ENCODE measurements around the gene PAX6. TPM values are rescaled to one million over a fixed set of nuclear protein-coding genes. Genes with fewer than 3 reads are reported as not detected.

Gene PAX6
- total RNA-seq, 2 donors from 2014 or later: 1.1 to 1.6 TPM

DNA sequence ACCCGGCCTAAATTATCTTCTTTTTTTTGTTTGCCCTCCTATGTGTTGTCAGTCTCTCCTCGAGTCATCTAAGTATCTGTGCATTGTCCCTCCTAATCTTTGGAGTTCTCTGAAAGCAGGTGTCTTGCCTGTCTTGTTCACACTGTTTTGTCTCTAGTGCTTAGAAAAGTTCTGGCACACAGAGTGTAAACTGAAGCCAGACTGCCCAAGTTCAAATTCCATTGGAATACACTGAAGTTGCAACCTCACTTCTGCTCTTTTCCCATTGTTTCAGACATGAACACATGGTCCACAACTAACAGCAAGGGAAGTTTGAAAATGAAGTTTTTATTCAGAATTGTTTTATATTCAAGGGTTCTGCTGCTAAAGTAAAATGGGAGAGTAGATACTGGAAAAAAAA is 38.7 kb downstream of the PAX6 start:
- Histone ChIP-seq H3K9ac (ENCODE audit: low read depth in 2 of 2, low read length in 2 of 2) (no peak overlapping the region), H3K36me3 (no peaks in the 10 kb centered on the region), H3K9me3 (no peaks in the 10 kb centered on the region), H3K27ac (no peak overlapping the region), H3K4me3 (no peak overlapping the region), H3K4me1 (no peaks in the 10 kb centered on the region), H3K27me3 (no peaks in the 10 kb centered on the region)
- intact Hi-C loops (cut with DNase I): no loop called here
- no peak for DNase-seq
- TF ChIP-seq, protein P1, sequence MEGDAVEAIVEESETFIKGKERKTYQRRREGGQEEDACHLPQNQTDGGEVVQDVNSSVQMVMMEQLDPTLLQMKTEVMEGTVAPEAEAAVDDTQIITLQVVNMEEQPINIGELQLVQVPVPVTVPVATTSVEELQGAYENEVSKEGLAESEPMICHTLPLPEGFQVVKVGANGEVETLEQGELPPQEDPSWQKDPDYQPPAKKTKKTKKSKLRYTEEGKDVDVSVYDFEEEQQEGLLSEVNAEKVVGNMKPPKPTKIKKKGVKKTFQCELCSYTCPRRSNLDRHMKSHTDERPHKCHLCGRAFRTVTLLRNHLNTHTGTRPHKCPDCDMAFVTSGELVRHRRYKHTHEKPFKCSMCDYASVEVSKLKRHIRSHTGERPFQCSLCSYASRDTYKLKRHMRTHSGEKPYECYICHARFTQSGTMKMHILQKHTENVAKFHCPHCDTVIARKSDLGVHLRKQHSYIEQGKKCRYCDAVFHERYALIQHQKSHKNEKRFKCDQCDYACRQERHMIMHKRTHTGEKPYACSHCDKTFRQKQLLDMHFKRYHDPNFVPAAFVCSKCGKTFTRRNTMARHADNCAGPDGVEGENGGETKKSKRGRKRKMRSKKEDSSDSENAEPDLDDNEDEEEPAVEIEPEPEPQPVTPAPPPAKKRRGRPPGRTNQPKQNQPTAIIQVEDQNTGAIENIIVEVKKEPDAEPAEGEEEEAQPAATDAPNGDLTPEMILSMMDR (IDR thresholded peaks at IDR 0.05): no peak

DNA sequence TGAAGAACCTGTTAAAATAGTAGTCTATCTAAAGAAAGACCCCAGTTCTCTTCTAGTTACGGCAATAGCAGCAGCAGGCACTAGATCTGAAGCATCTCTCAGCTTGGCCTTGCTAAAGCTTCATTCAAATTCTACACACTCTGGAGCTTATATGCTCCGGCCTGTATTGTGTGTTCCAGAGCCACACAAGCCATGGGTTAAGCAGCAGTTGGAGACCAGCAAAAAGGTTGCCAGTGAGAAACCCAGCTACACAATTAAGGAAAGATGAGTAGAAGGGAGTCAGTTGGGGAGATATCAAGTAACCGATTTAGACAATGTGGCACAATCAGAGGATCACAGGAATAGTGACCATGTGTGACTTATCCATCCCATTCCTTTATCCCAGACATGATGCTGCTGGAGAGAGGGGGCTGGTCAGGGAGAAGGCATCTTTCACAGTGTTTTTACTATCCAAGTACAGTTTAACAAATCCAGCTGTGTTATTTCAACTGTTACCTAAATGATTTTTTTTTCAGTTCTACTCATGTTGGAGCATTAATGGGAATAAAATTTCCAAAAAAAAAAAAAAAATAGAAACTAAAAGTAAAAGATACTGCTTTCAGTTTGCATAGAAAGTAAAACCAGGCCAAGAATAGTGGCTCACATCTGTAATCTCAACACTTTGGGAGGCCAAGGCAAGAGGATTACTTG is 41.0 kb downstream of the PAX6 start:
- Histone ChIP-seq H3K27ac (no peak overlapping the region), H3K4me1 (no peaks in the 10 kb centered on the region), H3K36me3 (no peaks in the 10 kb centered on the region), H3K9me3 (no peaks in the 10 kb centered on the region), H3K9ac (ENCODE audit: low read depth in 2 of 2, low read length in 2 of 2) (no peak overlapping the region), H3K27me3 (no peaks in the 10 kb centered on the region), H3K4me3 (no peak overlapping the region)
- TF ChIP-seq, protein P1 (IDR thresholded peaks at IDR 0.05): no peak
- DNase-seq: no peak
- intact Hi-C loops (cut with DNase I): no loop called here

DNA sequence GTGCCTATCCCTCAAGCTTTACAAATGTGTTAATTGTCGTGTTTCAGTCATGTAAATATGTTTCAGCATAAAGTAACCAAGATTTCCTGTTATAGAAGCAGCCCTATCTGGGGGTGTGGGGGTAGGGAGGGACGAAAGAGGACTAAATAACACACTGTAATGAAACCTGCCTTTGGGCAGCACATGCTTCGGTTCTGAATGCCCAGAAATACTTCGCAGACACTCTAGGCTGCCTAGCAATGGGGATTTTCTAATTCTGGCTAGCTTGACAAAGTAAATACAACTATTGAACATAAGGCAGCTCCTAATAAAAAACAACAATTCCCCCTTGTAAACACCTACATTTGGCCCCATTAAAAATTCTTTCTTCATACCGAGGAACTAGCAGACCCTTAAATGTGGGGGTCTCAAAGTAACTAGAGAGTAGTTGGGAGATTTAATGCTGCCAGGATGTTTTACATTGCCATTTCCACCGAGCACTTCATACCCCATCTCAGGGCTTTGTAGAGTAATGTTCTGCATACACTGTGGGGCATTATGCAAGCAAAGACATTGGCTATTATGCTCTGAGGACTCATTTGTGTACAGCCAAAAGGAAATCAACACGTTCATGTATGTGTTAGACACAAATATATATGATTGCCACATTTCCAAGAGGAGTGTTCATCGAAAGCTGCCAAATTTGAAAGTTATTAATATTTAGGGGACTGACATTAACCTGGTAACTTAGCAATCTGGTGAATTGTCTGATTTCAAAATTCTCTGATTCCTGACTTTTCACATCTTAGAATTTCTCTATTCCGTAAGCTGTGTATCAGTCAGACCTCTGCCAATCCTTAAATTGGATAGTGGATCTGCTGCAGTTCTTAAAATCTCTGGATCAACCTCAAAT is 42.1 kb downstream of the PAX6 start:
- Histone ChIP-seq H3K9ac (ENCODE audit: low read depth in 2 of 2, low read length in 2 of 2) (no peak overlapping the region), H3K36me3 (no peaks in the 10 kb centered on the region), H3K4me1 (no peaks in the 10 kb centered on the region), H3K9me3 (no peaks in the 10 kb centered on the region), H3K27me3 (no peaks in the 10 kb centered on the region), H3K4me3 (no peak overlapping the region), H3K27ac (no peak overlapping the region)
- no peak for DNase-seq
- intact Hi-C loops (cut with DNase I): no loop called here
- TF ChIP-seq, protein P1 (IDR thresholded peaks at IDR 0.05): no peak

DNA sequence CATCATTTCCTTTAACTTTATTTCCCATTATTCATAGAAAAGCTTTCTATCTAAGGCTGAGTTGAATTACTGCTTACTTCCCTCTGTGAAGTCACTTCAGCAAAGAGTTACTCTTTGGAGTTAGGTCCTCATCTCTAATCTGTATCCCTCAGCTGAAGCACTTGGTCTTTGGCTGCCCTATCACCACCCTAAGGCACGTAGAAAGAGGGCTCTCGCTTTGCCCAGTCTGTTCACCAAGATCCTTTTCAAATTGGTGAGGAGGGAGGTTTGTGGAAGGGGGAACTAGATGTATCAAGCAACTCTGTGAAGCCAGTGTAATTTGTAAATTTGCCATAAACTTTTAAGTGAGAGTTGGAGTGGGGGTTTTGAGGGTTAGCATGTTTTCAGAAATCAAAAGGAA is 43.4 kb downstream of the PAX6 start:
- no peak overlapping the region for H3K4me3 ChIP-seq
- intact Hi-C loops (cut with DNase I): no loop called here
- H3K36me3 ChIP-seq: no peaks in the 10 kb centered on the region
- no peak overlapping the region for H3K27ac ChIP-seq
- no peak for DNase-seq
- TF ChIP-seq, protein P1 (IDR thresholded peaks at IDR 0.05): no peak
- H3K9ac ChIP-seq (ENCODE audit: low read depth in 2 of 2, low read length in 2 of 2): no peak overlapping the region
- no peaks in the 10 kb centered on the region for H3K27me3 ChIP-seq
- no peaks in the 10 kb centered on the region for H3K9me3 ChIP-seq
- H3K4me1 ChIP-seq: no peaks in the 10 kb centered on the region

DNA sequence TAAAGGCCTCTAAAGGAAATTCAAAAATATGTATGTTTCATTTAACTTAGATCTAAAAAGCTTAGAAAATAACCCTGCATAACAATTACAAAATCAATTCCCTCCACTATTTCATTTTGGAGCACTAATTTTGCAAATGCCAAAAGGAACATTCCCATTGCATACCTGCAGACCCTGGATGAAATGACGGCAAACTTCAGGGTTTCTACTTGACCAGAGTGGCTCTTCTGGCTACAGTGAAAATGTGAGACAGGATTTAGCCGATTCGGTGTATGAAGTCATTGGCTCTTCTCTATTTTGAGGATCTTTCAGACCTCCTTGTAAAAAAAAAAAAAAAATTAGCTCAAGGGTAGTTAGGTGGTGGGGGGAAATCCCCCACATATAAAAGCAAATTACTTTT is 44.1 kb downstream of the PAX6 start:
- TF ChIP-seq, protein P1 (IDR thresholded peaks at IDR 0.05): no peak
- intact Hi-C loops (cut with DNase I): no loop called here
- no peak overlapping the region for H3K4me3 ChIP-seq
- H3K4me1 ChIP-seq: no peaks in the 10 kb centered on the region
- no peak for DNase-seq
- no peak overlapping the region for H3K27ac ChIP-seq
- no peak overlapping the region for H3K9ac ChIP-seq (ENCODE audit: low read depth in 2 of 2, low read length in 2 of 2)
- no peaks in the 10 kb centered on the region for H3K9me3 ChIP-seq
- H3K27me3 ChIP-seq: no peaks in the 10 kb centered on the region
- no peaks in the 10 kb centered on the region for H3K36me3 ChIP-seq
